Spleen (tissue), 7 donors: ENCODE measurements around the gene TTC34.

Source experiments
- POLR2A ChIP-seq, 3 donors: fragments of 450-650 bp; IDR thresholded peaks; one replicate each; pipeline ENCODE4 v1.5.1; 2017; ENCODE audit warnings: antibody characterized with exemption in 3 of 3, mild to moderate bottlenecking in 1 of 3
- TF ChIP-seq, protein P1 (sequence below), 11 experiments: fragments of 200-600 bp in 7 of 11; fragments of 450-650 bp in 4 of 11; sonication (generic) in 4 of 11; IDR thresholded peaks in 8 of 11; conservative IDR thresholded peaks in 3 of 11; 1 replicate in 7 of 11; 2 replicates in 4 of 11; pipeline versions ENCODE4 v1.4.0 to v1.8.0; 2016 to 2021; ENCODE audit warnings: antibody characterized with exemption in 11 of 11, inconsistent platforms in 4 of 11, mild to moderate bottlenecking in 1 of 11
- donor health status: DM: no; HTN: no; CAD: no; lungs with moderate emphysema.
- donor health status: DM: no; HTN: no; CAD: no.
- donor health status: DM: no; HTN: no; CAD: no.

DNA sequence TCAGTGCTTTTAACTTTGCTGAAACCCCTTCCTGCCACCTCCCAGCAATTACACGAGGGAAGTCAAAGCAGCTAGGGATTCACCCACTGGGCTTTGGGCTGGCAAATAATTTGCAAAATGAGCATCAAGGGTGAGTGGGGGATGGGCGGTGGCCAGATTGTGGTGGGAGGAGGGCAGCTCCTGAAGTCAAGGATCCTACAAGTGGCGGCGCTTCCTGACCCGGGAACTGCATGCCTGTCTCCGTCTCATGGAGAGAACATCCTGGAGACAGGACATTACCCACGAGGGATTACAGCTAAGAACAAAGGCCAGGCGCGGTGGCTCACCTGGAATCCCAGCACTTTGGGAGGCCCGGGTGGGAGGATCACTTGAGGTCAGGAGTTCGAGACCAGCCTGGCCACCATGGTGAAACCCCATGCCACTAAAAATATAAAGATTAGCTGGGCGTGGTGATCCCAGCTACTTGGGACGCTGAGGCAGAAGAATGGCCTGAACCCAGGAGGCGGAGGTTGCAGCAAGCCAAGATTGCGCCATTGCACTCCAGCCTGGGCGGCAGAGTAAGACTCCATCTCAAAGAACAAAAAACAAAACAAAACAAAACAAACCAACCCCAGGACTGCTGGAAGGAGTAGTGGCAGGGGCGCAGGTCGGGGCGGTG lies 12.9 kb downstream of the TTC34 start:
- no peak for TF ChIP-seq POLR2A (IDR thresholded peaks at IDR 0.05)
- TF ChIP-seq, protein P1, sequence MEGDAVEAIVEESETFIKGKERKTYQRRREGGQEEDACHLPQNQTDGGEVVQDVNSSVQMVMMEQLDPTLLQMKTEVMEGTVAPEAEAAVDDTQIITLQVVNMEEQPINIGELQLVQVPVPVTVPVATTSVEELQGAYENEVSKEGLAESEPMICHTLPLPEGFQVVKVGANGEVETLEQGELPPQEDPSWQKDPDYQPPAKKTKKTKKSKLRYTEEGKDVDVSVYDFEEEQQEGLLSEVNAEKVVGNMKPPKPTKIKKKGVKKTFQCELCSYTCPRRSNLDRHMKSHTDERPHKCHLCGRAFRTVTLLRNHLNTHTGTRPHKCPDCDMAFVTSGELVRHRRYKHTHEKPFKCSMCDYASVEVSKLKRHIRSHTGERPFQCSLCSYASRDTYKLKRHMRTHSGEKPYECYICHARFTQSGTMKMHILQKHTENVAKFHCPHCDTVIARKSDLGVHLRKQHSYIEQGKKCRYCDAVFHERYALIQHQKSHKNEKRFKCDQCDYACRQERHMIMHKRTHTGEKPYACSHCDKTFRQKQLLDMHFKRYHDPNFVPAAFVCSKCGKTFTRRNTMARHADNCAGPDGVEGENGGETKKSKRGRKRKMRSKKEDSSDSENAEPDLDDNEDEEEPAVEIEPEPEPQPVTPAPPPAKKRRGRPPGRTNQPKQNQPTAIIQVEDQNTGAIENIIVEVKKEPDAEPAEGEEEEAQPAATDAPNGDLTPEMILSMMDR (IDR thresholded peaks at IDR 0.05 in 8 of 11, conservative IDR thresholded peaks at IDR 0.05 in 3 of 11) = no peak
